Stimulated activated CD4-positive, alpha-beta T cell treated with anti-CD3 and anti-CD28 coated beads, Interleukin-2, amount 100 ng/mL, for 24 hours (primary cell): ENCODE data around the gene PACS1.
A peak's percentile ranks its signal among the peaks of the same experiment; 100 is the strongest.
"Not testable (repeated sequence)": the region's sequence is repeated elsewhere in the genome, so short reads cannot be mapped to it uniquely, and the experiment has no call there.

Experiments
- DNase-seq, 2 donors: peaks; one replicate each; pipeline ENCODE4 v3.0.0-alpha.2; 2020

The PACS1 gene

DNA sequence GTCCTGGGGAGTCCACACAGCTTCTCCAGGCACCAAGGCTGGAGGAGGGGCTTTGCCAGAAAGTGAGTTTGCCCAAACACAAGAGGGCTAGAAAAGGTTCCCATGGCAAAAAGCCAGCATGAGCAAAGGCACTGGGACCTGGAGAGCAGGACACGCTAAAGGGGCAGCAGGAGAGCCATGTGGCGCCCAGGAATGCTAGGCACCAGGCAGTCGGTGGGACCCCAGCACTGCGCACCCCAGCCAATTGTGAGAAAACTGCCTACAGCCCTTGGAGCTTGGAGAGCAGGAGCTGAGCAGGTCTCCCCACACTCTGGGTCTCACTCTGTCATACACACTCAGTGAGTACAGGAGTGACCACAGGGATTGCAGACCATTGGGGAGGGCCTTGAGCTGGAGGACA lies 193.2 kb downstream of the PACS1 start:
- DNase-seq: no peak

DNA sequence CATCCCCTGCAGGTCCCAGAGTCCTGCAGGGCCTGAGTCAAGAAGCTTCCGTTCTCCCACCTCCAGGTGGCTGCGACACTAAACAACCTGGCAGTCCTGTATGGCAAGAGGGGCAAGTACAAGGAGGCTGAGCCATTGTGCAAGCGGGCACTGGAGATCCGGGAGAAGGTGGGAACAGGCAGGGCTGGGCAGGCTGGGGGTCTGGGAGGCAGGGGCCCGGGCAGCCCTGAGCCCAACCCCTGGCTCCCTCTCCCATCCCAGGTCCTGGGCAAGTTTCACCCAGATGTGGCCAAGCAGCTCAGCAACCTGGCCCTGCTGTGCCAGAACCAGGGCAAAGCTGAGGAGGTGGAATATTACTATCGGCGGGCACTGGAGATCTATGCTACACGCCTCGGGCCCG lies 193.7 kb downstream of the PACS1 start:
- DNase-seq: no peak

- DNase-seq: no peak
Measured at GRCh38 chr11:66264383-66264782, 194.3 kb downstream of the PACS1 start.

- peak; percentile 51 to 62 for DNase-seq
Measured at GRCh38 chr11:66264914-66265313, 194.8 kb downstream of the PACS1 start.

- DNase-seq: no peak
Measured at GRCh38 chr11:66265531-66266377, 195.7 kb downstream of the PACS1 start.

DNA sequence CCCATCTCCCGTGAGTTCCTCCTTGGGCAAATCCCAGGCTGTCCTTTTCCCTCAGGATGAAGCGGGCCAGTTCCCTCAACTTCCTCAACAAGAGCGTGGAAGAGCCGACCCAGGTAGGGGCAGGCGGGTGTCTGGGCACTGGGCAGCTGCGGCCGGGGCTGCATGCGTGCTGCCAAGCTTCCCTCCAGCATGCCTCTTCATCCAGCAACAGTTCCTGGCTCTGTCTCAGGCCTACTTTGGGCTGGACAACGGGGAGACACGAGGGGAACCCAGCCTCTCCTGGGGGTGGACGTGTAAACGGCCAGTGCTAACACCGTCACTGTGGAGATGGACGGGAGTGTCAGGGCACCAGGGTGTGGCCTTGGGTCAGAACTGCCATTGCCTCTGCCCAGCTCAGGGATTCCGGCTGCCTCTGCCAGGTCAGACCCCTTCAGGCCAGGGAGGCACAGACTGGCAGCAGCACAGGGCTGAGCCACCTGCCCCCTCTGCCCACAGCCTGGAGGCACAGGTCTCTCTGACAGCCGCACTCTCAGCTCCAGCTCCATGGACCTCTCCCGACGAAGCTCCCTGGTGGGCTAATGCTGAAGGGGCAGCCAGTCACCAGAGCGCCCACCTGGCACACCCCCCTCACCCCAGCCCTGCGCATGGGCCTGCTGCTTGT lies 196.4 kb downstream of the PACS1 start:
- no peak for DNase-seq

DNA sequence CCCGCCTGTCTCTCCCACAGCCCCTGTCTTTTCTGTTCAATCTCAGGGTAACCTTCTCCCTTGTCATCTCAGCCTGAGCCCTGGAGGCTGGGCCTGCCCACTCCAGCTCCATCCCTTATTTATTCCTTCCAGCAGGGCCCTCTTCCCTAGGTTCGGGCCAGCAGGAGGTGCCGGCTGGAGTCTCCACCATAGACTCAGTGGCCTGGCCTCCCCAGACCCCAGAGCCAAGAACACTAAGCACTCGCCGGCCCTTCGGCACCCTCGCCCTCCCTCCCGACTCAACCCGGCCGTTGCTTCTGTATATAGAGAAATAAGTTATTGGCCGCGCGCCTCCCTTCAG lies 196.9 kb downstream of the PACS1 start:
- DNase-seq: no peak

DNA sequence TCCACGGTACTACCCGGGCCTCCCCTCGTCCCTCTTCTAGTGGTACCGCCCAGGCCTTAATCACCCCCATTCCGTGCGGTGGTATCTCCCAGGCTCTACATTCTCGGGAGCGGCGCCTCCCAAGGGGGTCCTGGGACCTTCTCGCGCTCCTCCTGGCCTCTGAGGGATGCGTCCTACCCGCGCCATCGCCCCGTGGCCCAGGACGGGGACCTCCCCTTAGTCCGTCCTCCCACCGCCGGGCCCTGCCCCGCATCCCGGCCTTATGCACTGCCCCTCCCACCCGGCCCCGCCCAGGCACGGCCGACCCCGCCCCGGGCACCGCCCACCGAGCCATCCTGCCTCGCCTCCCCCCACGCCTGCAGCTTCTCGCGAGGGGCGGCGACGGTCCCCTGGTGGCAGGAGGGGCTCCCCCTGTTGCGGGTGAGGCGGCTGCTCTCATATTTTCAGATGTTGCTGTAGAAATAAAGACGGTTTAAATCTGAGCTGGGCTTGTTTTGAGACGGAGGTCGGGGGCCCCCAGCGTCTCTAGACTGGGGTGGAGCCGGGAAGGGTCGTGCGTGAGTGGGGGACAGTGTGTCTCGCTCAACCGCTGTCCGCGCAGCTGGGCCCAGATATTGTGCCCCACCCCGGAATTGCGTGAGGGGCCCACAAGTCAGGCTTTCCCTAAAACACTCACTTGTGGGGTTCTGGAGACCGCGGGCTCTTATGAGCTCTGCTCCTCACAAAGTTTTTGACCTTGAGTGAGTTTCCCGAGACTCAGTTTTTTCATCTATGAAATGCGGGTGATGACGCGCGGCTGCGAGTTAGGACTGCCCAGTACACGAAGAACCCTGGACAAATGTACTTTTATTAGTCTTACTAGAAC lies 197.5 kb downstream of the PACS1 start:
- DNase-seq: peak; percentile 86 to 89

DNA sequence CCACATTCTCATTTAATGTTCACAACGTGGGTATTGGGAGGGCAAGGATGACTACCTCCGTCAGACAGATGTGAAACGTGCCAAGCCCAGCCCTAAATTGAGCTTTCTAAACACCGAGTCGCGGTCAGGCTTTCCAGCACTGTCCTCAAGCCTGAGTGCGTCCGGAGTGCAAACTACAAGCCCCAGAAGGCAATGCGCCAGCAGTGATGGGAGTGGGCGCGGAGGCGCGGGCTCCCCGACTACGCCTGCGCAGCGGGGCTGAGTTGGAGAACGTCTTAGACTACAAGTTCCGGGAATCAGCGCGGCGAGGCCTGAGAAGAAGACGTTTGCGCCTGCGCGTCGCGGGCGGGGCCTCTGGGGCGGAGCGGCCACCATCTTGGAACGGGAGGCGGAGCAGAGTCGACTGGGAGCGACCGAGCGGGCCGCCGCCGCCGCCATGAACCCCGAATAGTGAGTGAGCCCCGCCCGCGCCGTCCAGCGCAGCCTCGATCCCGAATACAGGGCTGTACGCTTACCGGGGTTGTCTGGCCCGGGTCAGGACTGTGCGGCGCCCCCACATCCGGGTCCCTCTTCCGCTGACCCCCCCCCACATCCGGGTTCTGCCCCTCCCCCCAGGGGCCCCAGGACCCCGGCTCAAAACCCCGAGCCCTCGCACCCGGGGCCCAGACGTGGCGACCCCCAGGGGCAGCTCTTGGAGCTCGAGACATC lies 198.3 kb downstream of the PACS1 start, which contains the start of gene RAB1B:
Gene RAB1B (plus strand): TSS at position 396 of the 708 bp plus-strand sequence. CDS start 41 bp downstream, at position 437.
- peak; percentile 100 for DNase-seq

DNA sequence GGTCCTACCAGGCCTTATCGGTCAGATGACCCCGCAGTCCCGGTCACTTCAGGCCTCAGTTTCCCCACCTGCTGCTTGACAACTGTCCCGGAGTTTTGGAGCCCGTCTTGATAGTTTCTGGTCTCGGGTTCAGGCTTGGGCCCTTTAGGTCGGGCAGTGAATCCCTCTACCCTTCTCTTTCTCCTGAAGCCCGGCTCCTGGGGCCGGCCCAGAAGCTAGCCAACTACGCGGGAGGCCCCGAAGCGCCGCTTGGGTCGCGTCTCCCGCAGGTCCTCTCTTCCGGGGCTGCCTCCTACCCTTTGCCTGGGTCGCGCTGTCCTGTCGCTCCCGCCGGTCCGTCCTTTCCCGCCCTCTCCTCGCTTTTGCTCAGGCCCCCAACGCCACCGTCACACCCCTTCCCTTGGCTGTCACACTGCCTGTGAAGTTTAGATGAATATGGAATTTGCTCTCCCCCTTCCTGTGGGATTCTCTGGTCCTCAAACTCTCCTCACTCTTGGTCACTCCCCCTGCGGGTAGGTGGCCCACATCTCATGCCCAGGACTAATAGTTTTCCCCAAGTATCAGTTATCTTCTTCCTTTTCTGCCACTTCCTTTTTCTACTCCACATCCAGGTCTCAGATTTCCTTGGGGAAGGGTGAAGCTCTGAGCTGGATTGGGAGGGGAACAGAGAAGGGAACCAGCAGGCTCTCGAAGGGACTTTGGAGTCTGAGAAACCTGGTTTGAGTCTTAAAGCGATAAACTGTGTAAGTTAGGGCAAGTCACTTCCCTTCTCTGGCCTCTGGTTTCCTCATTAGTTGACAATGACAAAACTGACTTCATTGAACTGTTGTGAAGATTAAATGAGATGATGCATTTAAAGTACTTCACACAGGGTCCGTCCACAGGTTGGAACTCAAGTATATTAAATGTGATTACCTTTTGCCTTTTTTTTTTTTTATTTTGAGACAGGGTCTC lies 199.2 kb downstream of the PACS1 start:
- peak in 1 of 2 donors; percentile 34 for DNase-seq

- DNase-seq: no peak
Measured at GRCh38 chr11:66271816-66272215, 201.7 kb downstream of the PACS1 start.

GRCh38 chr11:66272596-66272995 lies 202.5 kb downstream of the PACS1 start:
- no peak for DNase-seq

GRCh38 chr11:66274219-66274618 lies 204.1 kb downstream of the PACS1 start:
- no peak for DNase-seq

DNA sequence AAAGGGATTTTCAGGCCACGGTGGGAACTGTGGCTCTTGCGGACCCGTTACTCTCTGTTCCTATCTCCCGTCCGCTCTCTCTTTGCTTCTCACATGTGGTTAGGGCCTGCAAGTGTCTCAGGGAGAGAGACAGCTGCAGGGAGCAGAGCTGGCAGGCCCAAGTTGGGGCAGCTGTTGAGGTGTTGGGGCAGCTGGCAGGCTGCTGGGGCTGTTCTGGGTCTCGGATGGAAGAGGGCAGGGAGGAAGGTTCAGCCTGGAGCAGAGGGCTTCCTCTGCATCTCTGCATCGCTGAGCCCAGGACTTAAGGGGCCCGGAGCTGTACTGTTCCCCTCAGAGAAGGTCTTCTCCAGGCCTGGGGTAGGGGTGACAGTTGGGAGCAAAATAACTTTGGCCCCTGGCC lies 205.3 kb downstream of the PACS1 start:
- DNase-seq: no peak

- DNase-seq: no peak
Measured at GRCh38 chr11:66275984-66276612, 206.0 kb downstream of the PACS1 start.

DNA sequence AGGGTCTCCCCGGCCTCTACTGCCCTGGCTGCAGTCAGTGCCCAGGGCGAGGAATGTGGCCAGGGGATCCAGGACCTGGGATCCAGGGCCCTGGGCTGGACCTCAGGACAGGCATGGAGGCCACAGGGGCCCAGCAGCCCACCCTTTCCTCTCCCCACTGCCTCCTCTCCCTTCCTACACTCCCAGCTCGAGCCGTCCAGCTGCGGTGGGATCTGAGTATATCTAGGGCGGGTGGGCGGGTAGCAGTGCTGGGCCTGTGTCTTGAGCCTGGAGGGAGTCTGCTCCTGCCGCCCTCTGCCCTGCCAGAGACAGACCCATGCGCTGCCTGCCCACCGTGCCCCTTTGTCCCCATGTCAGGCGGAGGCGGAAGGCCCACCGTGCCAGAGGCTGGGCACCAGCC lies 206.5 kb downstream of the PACS1 start:
- not testable (repeated sequence) for DNase-seq

DNA sequence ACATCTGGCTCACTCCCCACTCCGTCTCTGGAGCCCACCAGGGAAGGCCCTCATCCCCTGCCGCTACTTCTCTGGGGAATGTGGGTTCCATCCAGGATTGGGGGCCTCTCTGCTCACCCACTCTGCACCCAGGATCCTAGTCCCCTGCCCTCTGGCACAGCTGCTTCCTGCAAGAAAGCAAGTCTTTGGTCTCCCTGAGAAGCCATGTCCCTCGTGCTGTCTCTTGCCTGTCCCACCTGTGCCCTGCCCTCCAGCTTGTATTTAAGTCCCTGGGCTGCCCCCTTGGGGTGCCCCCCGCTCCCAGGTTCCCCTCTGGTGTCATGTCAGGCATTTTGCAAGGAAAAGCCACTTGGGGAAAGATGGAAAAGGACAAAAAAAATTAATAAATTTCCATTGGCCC lies 207.0 kb downstream of the PACS1 start:
- DNase-seq: not testable (repeated sequence)

DNA sequence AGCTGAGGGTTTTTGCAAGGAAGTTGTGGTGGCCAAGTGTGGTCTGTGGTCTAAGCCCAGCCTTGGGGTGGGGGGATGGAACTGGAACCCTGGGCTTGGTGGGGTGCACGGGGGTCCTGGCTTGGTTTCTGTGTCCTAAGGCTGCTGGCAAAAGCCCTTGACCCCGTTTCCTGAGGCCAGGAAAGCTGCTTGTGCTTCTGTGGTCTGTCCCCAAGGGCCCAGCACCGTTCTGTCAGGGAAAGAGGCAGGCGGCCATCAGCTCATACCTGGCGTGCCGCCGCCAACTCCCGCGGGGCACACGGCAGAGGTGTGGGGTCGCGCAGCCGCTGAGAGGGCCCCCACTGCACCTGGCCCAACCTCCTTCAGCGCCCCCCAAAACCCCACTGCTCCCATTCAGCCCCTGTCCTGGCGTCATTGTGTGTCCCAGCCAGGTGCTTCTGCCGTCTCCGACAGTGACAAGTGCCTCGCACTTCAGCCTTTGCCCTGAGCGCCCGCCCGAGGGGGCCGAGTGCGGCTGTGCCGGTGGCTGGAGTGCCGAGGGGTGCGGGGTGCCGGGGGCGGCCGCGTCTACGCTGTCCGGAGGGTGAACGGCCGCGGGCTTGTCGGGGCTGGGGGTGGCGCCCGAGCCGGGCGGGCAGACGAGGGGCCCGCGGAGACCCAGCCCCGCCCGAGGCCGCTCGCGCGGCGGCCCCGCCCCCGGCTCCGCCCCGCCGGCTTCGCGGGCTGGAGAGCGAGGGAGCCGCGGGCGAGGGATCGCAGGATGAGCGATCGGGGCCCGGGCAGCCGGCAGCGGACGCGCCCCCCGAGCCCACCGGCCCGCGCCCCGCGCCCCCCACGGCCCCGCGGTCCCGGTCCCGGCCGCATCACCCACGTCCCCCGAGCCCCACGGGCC lies 207.6 kb downstream of the PACS1 start, which contains the start of gene CNIH2:
Gene CNIH2 (plus strand): TSS at position 705 of the 892 bp plus-strand sequence. CDS start 282 bp downstream, outside the sequence.
- DNase-seq: peak; percentile 49 to 65

DNA sequence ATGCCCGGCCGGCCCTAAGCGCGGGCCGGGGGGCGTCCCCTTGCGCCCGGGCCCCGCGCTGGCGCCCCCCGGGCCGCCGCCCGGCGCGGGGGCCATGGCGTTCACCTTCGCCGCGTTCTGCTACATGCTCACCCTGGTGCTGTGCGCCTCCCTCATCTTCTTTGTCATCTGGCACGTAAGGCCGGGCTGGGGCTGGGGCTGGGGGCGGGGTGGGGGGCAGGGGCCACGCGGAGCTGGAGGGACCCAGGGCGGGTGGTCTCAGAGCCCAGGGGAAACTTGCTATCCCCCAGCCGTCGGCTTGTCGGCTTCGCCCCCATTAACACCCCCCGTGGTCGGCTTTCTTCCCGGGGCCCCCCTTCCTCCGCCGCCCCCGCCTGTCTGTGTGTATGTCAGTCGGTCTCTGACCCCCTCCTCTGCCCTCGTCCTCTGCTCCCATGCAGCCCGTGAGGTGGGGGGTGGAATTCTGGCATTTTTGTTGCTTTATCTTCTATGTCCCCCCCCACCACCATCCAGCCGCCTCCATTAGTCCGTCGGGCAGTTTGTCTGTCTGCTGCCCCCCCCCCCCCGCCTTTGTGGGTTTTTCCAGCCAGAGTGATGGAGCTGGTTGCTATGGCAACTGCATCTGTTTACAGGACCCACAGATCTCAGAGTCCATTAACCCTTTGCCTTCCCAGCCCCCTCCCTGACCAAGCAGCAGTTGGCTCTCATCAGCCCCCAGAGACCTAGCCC lies 208.5 kb downstream of the PACS1 start:
- DNase-seq: no peak
